GM12865 (cell line): ENCODE measurements around the gene NPIPA2.
"Not testable (repeated sequence)": the region's sequence is repeated elsewhere in the genome, so short reads cannot be mapped to it uniquely, and the experiment has no call there.

Source experiments
- DNase-seq: peaks from one replicate; pipeline ENCODE4 v3.0.0; 2010; ENCODE audit warnings: low read depth
- H3K4me3 ChIP-seq: 2 replicates; pipeline ENCODE4 v1.5.1; 2011; ENCODE audit warnings: mild to moderate bottlenecking, low read depth, low read length, control low read depth

The NPIPA2 gene

DNA sequence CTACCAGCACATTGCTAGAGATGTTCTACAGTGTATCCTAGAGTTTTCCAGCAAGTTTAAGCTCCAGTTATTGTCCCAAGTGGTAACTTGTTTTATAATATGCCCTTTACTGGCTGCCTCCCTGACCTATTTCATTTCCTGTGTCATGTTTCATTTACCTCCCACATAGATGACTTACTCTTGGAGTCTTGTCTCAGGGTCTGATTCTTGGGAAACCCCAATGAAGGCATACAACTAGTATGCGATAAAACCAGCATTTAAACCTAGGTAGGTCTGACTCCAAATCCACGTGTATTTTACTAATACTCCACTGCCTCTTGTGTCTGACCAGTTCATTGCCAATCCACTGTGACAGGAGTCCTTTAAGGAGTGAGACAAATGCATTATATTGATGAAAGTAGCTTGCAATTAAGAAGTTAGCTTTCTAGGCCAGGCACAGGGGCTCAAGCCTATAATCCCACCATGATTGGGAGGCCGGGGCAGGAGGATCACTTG lies 64.9 kb downstream of the NPIPA2 start:
- not testable (repeated sequence) for H3K4me3 ChIP-seq, DNase-seq

DNA sequence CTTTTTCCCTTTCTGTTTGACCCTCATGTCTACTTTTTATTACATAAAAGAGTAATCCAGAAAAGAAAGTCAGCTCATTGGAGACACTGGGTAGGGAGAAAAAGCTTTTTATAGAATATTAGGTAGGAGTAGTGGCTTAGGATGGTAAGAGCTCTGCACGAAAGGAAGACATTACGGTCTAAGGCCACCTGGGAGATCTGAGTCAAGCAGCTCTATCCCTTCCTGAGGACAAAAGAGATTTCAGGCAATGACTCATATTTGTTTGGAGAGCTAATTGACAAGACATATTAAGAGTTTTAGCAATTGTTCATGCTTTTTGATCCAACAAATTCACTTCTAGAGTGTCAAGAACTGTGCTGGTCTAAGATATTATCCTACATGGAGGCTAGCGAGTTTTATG lies 71.6 kb downstream of the NPIPA2 start:
- DNase-seq, H3K4me3 ChIP-seq: not testable (repeated sequence)
